Measurements from ENCODE around the gene PLCD4.

PLCD4 gene

GRCh38 chr2:218607436-218608115, at the start of gene PLCD4:
Gene PLCD4, plus strand, starts transcription at chr2:218607899. Its CDS starts 7,841 bp downstream, at chr2:218615740.
- DNase-seq (ENCODE audit: low read depth), result peak; percentile 92

GRCh38 chr2:218557941-218558340, 49.8 kb upstream of the PLCD4 start:
- no peak for DNase-seq (ENCODE audit: low read depth)

- DNase-seq (ENCODE audit: low read depth), result no peak
These were observed 48.7 kb upstream of the PLCD4 start for GRCh38 chr2:218558986-218559385.

GRCh38 chr2:218564056-218564455, 43.6 kb upstream of the PLCD4 start:
- DNase-seq (ENCODE audit: low read depth), result no peak

GRCh38 chr2:218566296-218566695, 41.4 kb upstream of the PLCD4 start:
- no peak for DNase-seq (ENCODE audit: low read depth)

GRCh38 chr2:218567797-218568189, 39.9 kb upstream of the PLCD4 start:
- DNase-seq (ENCODE audit: low read depth), result no peak

DNA sequence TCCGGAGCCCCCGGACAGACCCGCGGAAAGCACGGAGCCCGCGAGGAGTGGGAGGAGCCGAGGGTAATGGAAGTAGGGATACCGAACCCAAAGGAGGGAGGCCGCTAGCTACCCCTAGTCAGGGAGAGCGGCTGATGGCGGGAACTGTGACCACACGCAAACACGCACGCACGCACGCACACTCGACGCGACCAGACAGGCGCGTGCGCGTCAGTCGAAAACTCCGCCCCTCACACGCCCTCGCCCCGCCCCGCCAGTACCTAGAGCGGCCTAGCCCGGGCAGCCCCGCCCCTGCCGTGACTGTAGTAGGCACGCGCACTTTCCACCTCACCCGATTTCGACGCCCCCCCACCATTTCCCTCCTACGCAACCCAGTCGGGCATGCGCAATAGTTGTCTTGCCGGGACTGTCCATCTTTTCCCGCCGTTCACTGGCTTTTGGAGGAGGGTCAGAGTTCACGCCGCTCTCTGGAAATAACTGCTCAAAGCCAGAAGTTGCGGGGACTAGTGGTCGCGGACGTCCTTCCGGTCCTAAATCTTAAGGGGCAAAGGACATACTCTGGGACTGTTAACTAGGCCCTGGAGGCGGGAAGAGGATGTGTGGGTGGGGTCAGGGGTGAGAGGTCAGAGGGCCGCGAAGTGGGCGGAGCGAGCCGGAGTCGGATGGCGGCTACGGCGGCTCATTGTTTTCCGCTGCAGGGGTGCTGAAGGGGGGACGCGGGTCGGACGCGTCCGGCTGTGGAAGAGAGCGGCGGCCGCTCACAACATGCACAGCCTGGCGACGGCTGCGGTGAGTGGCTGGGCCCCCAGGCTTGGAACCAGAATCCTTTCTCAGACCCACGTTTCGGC, 39.3 kb upstream of the PLCD4 start, which contains the start of the genes CNOT9 and USP37:
Gene CNOT9 (plus strand): TSS at position 650 of the 848 bp plus-strand sequence. CDS start 116 bp downstream, at position 766.
Gene USP37 (minus strand): TSS at position 162 of the 848 bp plus-strand sequence. CDS start 9,698 bp downstream, outside the sequence.
- peak; percentile 98 for DNase-seq (ENCODE audit: low read depth)

DNA sequence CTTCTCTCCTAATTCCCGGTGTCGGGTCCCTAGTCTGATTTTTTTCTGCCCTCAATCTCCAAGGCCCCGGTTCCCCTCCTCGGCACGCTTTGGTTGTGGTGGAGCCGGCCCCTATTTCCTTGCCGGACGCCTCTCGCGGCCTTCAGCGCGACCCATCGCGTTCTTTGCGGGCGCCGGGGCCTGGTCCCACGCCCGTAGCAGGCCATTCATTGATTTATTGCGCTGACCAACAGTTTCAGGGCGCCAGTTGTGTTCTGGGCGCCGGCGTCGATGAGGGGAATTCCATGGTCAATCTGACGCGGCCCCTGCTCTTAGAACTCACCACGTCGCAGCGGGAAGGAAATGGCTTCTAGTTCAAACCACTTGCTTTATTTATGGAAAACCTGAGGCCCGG, 38.7 kb upstream of the PLCD4 start:
- DNase-seq (ENCODE audit: low read depth), result peak; percentile 54

DNA sequence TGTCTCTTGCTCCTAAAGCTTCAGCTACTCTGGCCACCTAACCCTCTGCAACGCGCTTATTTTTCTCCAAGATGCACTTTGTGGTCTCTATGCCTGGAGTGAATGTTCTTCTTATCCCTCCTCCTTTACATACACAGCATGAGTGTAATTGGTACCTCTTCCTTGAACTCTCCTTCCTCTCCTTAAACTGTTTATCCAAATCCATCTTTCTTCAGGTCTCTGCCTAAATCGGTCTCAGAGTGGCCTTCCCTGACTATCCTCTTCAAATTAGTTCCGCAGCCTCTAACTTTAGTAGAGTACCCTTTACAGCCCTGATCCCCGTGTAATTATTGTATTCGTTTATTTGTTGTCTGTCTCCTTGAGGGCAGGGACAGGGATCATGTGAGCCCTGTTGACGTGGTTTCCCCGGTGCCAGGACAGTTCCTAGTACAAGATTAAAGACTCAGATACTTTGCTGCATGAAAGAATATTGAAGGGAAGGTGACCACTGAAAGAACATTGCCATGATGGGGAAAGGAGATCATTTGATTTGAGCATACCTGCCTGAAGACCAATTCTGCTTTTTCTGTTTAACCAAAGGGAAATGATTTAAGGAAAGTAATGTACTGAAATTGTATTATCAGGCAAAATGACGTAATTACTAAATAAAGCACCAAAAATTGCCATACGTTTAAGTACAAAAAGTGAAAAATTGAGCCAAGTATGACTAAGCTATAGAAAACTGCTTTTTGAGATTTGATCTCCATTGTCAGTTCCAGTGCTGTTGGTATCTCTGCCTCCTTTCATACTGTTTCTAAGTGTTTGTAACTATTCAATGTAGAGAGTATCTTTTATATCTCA, 37.8 kb upstream of the PLCD4 start:
- DNase-seq (ENCODE audit: low read depth), result peak; percentile 57

DNA sequence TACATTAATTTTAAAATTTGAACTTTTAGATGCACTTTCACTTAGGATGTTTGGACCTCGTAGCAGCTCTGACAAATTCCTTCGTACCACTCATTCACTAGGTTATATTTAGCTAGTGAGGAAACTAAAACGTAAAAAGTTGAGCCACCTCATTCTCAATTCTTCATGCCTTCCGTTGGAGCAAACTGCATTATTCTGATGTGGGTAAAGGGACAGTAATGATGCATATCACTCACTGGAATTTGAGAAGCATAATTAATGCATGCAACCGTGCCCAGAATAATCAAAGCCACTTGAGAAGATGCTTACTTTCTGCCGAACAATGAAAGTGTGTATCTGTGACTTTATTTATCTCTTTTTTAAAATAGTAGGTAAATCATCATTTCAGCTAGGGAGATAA, 36.8 kb upstream of the PLCD4 start:
- DNase-seq (ENCODE audit: low read depth), result peak; percentile 45

- no peak for DNase-seq (ENCODE audit: low read depth)
These were observed 30.8 kb upstream of the PLCD4 start for GRCh38 chr2:218576854-218577253.

GRCh38 chr2:218577482-218578220, 30.0 kb upstream of the PLCD4 start:
- no peak for DNase-seq (ENCODE audit: low read depth)

DNA sequence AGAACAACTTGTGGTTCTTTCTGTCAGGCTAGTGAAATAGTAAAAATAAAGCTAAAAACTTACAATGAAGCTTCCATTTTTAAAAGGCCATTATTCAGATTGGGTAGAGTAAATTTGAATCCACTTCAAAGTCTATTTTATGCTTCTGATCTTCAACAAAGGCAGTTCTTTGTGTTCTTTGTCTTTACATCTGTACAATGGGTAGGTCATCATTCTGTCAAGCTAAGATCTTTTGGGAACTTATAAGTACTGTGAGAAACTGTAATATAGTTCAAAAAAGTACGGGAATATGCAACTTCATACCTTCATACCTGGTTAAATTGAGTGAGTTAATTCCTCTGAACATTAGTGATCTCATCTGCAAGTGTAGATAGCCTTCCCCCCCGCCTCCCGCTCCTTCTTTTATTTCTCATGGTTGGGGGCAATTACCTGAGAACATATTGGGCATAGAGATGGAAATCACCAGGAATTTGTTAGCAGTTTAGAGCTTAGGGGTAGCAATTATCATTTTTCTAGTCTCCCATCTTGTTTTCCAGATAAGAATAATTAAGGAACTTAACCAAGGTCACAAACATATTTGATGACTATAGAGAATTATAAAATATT, 29.3 kb upstream of the PLCD4 start:
- DNase-seq (ENCODE audit: low read depth), result no peak

GRCh38 chr2:218582076-218582475, 25.6 kb upstream of the PLCD4 start:
- no peak for DNase-seq (ENCODE audit: low read depth)

DNA sequence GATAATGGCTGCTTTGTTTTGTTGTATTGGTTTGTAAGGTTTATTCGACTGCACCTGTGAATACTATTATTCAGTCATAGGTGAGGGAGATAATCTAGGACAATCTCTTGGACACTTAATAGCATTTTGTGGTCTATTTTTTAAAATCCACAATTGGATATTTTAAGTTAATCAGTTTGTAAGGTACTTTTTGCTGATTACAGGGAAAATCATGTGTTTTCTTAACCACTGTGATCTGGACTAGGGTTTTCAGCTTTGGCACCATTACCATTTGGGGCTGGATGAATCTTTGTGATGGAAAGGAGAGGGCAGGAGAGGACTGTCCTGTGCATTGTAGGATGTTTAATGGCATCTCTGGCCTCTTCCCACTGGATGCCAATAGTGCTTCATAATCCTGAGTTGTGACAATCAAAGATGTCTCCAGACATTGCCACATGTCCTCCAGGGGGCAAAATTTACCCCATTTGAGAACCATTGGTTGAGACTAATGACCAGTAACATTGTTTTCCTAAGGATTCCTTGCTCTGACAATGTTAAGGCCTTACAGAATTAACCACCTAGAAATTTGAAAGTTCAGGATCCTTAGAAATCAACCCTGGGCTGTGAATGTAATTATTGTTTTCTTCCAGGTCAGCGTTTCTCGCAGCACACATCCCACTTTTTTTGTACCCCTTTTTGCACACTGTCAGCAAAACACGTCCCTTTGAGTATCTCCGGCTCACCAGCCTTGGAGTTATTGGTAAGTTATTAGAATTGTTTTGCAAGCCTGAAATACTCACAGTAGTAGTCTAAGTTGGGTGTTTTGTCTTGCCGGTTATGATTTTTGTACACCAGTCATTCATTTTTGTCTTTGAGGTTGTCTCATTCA, 23.5 kb upstream of the PLCD4 start:
- DNase-seq (ENCODE audit: low read depth), result no peak

- no peak for DNase-seq (ENCODE audit: low read depth)
These were observed 22.2 kb upstream of the PLCD4 start for GRCh38 chr2:218585541-218585940.

- DNase-seq (ENCODE audit: low read depth), result peak; percentile 85
These were observed 2.3 kb upstream of the PLCD4 start for GRCh38 chr2:218605432-218605831.

- no peak for DNase-seq (ENCODE audit: low read depth)
These were observed 8.2 kb downstream of the PLCD4 start for GRCh38 chr2:218615868-218616315.

- peak; percentile 38 for DNase-seq (ENCODE audit: low read depth)
These were observed 10.6 kb downstream of the PLCD4 start for GRCh38 chr2:218618102-218618860.
